ENCODE measurements around the gene RBM47. TPM values are rescaled to one million over a fixed set of nuclear protein-coding genes. Genes with fewer than 3 reads are reported as not detected.

Gene RBM47
- total RNA-seq, 1 donor from 2014 or later, result 0.98 TPM

GRCh38 chr4:40377512-40378365 is 251.9 kb downstream of the RBM47 start:
- H3K4me1 Mint-ChIP-seq (ENCODE audit: low read depth, unreplicated experiment), result no peaks in the 10 kb centered on the region
- DNase-seq, result no peak
- no peak overlapping the region for H3K27ac Mint-ChIP-seq (ENCODE audit: unreplicated experiment)
- H3K27me3 Mint-ChIP-seq (ENCODE audit: unreplicated experiment), result no peaks in the 10 kb centered on the region
- H3K4me3 Mint-ChIP-seq (ENCODE audit: unreplicated experiment), result no peak overlapping the region
- H3K9me3 Mint-ChIP-seq (ENCODE audit: unreplicated experiment), result no peaks in the 10 kb centered on the region
- no peaks in the 10 kb centered on the region for H3K36me3 Mint-ChIP-seq (ENCODE audit: unreplicated experiment)
- TF ChIP-seq CTCF (IDR thresholded peaks at IDR 0.05; ENCODE audit: partially characterized antibody, unreplicated experiment), result no peak

GRCh38 chr4:40375620-40376019 is 254.0 kb downstream of the RBM47 start:
- no peaks in the 10 kb centered on the region for H3K36me3 Mint-ChIP-seq (ENCODE audit: unreplicated experiment)
- TF ChIP-seq CTCF (IDR thresholded peaks at IDR 0.05; ENCODE audit: partially characterized antibody, unreplicated experiment), result no peak
- H3K9me3 Mint-ChIP-seq (ENCODE audit: unreplicated experiment), result no peaks in the 10 kb centered on the region
- no peak overlapping the region for H3K27ac Mint-ChIP-seq (ENCODE audit: unreplicated experiment)
- H3K4me1 Mint-ChIP-seq (ENCODE audit: low read depth, unreplicated experiment), result no peaks in the 10 kb centered on the region
- no peaks in the 10 kb centered on the region for H3K27me3 Mint-ChIP-seq (ENCODE audit: unreplicated experiment)
- no peak overlapping the region for H3K4me3 Mint-ChIP-seq (ENCODE audit: unreplicated experiment)
- DNase-seq, result no peak

GRCh38 chr4:40375095-40375494 is 254.6 kb downstream of the RBM47 start:
- TF ChIP-seq CTCF (IDR thresholded peaks at IDR 0.05; ENCODE audit: partially characterized antibody, unreplicated experiment), result no peak
- Mint-ChIP-seq H3K36me3 (ENCODE audit: unreplicated experiment) (no peaks in the 10 kb centered on the region), H3K4me3 (ENCODE audit: unreplicated experiment) (no peak overlapping the region), H3K9me3 (ENCODE audit: unreplicated experiment) (no peaks in the 10 kb centered on the region), H3K4me1 (ENCODE audit: low read depth, unreplicated experiment) (no peaks in the 10 kb centered on the region), H3K27ac (ENCODE audit: unreplicated experiment) (no peak overlapping the region), H3K27me3 (ENCODE audit: unreplicated experiment) (no peaks in the 10 kb centered on the region)
- no peak for DNase-seq

- Mint-ChIP-seq H3K4me1 (ENCODE audit: low read depth, unreplicated experiment) (no peaks in the 10 kb centered on the region), H3K4me3 (ENCODE audit: unreplicated experiment) (no peak overlapping the region), H3K9me3 (ENCODE audit: unreplicated experiment) (no peaks in the 10 kb centered on the region), H3K27me3 (ENCODE audit: unreplicated experiment) (no peaks in the 10 kb centered on the region), H3K36me3 (ENCODE audit: unreplicated experiment) (no peaks in the 10 kb centered on the region), H3K27ac (ENCODE audit: unreplicated experiment) (no peak overlapping the region)
- DNase-seq, result no peak
- TF ChIP-seq CTCF (IDR thresholded peaks at IDR 0.05; ENCODE audit: partially characterized antibody, unreplicated experiment), result no peak
Measured at GRCh38 chr4:40373636-40374035, 256.0 kb downstream of the RBM47 start.

Small RNAs within 50 kb of the gene (microRNA-seq; reads per million reads assigned to microRNA genes)
- gene MIR4802 (ENCODE audit: unreplicated experiment), result 1.4 reads per million, percentile 3 among the genes with 10 or more reads in this experiment

Other genes starting within 250 kb of the RBM47 start
- gene NSUN7, start 120.1 kb upstream of the RBM47 start, total RNA-seq (ENCODE audit: unreplicated experiment), result 0.25 TPM

Measured in glutamatergic neuron (in vitro differentiated cells).